ENCODE measurements around the gene ABCC4. TPM values are rescaled to one million over a fixed set of nuclear protein-coding genes. Genes with fewer than 3 reads are reported as not detected.

Gene ABCC4
- polyA plus RNA-seq, 1 experiment = 140 TPM

DNA sequence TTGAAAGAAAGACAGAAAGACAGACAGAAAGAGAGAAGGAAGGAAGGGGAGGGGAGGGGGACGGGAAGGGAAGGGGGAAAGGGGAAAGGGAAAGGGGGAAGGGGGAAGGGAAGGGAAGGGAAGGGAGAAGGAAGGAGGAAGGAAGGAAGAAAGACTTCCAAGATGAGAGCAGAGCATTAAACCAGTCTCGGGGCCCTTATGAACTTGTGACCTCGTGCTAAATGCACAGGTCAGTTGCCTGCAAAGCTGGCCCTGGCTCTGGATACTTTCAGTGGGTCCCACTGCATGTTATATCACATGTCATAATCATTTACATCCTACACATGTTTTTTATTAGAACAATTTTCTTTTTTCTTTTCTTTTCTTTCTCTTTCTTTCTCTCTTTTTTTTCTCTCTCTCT is 24.2 kb upstream of the ABCC4 start:
- ChIA-PET POLR2A (no interaction called here), CTCF (no interaction called here)
- H3K27ac ChIP-seq (ENCODE audit: low read depth, low read length) = no peak overlapping the region
- H3K9me3 ChIP-seq (ENCODE audit: control insufficient read depth, insufficient read depth, low read length) = no peaks in the 10 kb centered on the region
- no peak overlapping the region for H3K4me3 ChIP-seq (ENCODE audit: low read depth, low read length)
- peaks cover 11% of the 10 kb centered on the region for H3K27me3 ChIP-seq (ENCODE audit: control insufficient read depth, insufficient read depth, low read length)
- TF ChIP-seq, protein P1, sequence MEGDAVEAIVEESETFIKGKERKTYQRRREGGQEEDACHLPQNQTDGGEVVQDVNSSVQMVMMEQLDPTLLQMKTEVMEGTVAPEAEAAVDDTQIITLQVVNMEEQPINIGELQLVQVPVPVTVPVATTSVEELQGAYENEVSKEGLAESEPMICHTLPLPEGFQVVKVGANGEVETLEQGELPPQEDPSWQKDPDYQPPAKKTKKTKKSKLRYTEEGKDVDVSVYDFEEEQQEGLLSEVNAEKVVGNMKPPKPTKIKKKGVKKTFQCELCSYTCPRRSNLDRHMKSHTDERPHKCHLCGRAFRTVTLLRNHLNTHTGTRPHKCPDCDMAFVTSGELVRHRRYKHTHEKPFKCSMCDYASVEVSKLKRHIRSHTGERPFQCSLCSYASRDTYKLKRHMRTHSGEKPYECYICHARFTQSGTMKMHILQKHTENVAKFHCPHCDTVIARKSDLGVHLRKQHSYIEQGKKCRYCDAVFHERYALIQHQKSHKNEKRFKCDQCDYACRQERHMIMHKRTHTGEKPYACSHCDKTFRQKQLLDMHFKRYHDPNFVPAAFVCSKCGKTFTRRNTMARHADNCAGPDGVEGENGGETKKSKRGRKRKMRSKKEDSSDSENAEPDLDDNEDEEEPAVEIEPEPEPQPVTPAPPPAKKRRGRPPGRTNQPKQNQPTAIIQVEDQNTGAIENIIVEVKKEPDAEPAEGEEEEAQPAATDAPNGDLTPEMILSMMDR (IDR thresholded peaks at IDR 0.05; ENCODE audit: low read depth, low read length) = no peak
- no peak for DNase-seq (ENCODE audit: low read depth, low spot score)

DNA sequence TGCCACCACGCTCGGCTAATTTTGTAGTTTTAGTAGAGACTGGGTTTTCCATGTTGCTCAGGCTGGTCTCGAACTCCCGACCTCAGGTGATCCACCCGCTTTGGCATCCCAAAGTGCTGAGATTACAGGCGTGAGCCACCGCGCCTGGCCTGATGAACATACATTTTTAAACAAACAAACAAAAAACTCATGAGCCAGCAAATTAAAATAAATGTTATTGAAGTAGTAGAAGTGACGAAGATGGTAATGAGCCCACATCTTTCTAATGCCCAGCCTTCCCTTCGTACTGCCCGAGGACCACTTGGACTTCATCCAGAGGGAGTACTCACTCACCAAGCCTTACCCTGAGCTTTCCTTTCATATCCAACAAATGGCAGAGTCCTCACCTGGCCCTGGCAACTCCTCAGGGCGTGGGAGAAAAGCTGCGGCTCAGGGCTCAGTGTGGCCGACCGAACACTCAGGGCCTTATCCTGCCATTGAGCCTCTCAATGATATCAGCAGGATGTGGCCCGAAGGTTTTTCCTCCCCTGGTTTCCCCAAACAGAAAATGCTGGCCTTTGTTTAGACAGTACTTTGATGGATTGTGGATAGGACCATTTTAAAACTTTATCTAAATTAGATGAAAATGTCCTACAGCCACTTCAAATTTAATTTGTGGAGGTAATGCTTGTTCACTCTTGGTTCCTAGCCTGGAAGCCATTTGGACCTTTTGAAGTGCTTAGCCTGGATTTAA is 22.8 kb upstream of the ABCC4 start:
- Histone ChIP-seq H3K27me3 (ENCODE audit: control insufficient read depth, insufficient read depth, low read length) (peaks cover 2% of the 10 kb centered on the region), H3K9me3 (ENCODE audit: control insufficient read depth, insufficient read depth, low read length) (no peaks in the 10 kb centered on the region), H3K4me3 (ENCODE audit: low read depth, low read length) (no peak overlapping the region), H3K27ac (ENCODE audit: low read depth, low read length) (no peak overlapping the region)
- ChIA-PET CTCF (interaction anchor here (1.0 kb wide), 1 partner anchor 135 kb away, joined by 4 read pairs; no protein-coding TSS in a partner anchor), POLR2A (no interaction called here)
- no peak for DNase-seq (ENCODE audit: low read depth, low spot score)
- TF ChIP-seq, protein P1 (IDR thresholded peaks at IDR 0.05; ENCODE audit: low read depth, low read length) = no peak

DNA sequence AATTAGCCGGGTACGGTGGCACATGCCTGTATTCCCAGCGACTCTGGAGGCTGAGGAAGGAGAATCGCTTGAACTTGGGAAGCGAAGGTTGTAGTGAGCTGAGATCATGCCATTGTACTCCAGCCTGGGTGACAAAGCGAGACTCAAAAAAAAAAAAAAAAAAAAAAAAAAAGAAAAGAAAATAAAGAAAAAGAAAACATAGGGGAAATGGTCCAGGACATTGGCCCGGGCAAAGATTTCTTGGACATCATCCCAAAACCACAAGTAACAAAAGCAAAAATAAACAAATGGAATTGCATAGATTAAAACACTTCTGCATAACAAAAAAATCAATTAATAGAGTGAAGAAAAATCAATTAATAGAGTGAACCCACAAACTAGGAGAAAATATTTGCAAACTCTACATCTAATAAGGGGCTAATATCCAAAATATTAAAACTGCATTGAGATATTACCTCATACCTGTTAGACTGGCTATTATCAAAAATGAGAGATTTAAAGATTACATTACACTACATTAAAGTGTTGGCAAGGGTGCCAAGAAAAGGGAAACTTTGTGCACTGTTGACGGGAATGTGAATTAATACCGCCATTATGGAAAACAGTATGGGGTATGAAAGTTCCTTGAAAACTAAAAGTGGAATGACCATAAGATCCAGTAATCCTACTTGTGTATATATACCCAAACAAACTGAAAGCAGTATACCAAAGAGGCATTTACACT is 18.5 kb upstream of the ABCC4 start:
- Histone ChIP-seq H3K27ac (ENCODE audit: low read depth, low read length) (no peak overlapping the region), H3K27me3 (ENCODE audit: control insufficient read depth, insufficient read depth, low read length) (no peaks in the 10 kb centered on the region), H3K4me3 (ENCODE audit: low read depth, low read length) (no peak overlapping the region), H3K9me3 (ENCODE audit: control insufficient read depth, insufficient read depth, low read length) (no peaks in the 10 kb centered on the region)
- CTCF ChIA-PET = no interaction called here
- DNase-seq (ENCODE audit: low read depth, low spot score) = no peak
- TF ChIP-seq, protein P1 (IDR thresholded peaks at IDR 0.05; ENCODE audit: low read depth, low read length) = no peak
- POLR2A ChIA-PET = no interaction called here

DNA sequence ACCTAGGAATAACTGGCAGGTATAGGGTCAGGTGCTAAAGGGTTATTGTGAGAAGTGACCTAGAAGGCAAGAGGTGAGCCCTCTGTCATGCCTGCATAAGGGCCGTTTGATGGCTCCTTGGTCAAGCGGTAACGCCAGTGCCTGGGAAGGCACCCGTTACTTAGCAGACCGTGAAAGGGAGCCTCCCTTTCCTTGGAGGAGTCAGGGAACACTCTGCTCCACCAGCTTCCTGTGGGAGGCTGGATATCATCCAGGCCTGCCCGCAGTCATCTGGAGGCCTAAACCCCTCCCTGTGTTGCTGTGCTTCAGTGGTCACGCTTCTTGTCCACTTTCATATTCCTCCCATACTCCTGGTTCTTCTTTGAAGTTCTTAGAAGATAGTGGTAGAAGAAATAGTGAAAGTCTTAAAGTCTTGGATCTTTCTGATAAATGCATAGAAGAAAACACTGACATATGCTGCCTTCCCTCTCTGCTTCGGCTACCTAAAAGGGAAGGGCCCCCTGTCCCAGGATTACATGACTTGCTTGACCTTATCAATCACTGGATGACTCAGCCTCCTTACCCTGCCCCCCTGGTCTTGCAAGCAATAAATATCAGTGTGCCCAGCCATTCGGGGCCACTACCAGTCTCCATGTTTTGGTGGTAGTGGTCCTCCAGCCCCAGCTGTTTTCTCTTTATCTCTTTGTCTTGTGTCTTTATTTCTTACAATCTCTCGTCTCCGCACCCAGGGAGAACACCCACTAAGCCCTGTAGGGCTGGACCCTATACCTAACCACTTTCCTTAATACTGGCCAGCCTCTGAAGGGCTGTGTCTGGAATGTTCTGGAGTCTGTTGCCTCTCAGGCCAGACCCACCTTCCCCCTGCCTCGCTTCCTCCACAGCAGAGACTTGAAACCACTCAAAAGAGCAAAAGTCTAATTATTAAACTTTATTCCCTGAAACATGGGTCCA is 16.1 kb upstream of the ABCC4 start:
- Histone ChIP-seq H3K4me3 (ENCODE audit: low read depth, low read length) (no peak overlapping the region), H3K9me3 (ENCODE audit: control insufficient read depth, insufficient read depth, low read length) (no peaks in the 10 kb centered on the region), H3K27me3 (ENCODE audit: control insufficient read depth, insufficient read depth, low read length) (no peaks in the 10 kb centered on the region), H3K27ac (ENCODE audit: low read depth, low read length) (no peak overlapping the region)
- ChIA-PET CTCF (no interaction called here), POLR2A (no interaction called here)
- TF ChIP-seq, protein P1 (IDR thresholded peaks at IDR 0.05; ENCODE audit: low read depth, low read length) = no peak
- DNase-seq (ENCODE audit: low read depth, low spot score) = no peak

All from AG04450 (cell line).